GM18526 (cell line): ENCODE measurements around the gene SGMS1.

Source experiments
- POLR2A ChIP-seq: IDR thresholded peaks from 3 replicates; pipeline ENCODE4 v1.6.1; 2011; ENCODE audit not compliant: insufficient read length; ENCODE audit errors: extremely low read depth

SGMS1 gene

DNA sequence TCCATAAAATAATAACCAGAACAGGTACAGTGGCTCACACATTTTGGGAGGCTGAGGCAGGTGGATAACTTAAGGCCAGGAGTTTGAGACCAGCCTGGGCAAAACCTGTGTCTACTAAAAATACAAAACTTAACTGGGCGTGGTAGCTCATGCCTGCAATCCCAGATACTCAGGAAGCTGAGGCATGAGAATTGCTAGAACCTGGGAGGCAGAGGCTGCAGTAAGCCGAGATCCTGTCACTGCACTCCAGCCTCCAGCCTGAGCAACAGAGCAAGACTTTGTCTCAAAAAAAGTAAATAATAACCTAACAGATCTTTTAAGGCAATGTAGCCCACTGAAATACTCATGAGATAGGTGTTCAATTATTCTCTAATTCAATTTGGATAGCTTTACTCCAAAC, 265.3 kb downstream of the SGMS1 start:
- TF ChIP-seq POLR2A: no peak

DNA sequence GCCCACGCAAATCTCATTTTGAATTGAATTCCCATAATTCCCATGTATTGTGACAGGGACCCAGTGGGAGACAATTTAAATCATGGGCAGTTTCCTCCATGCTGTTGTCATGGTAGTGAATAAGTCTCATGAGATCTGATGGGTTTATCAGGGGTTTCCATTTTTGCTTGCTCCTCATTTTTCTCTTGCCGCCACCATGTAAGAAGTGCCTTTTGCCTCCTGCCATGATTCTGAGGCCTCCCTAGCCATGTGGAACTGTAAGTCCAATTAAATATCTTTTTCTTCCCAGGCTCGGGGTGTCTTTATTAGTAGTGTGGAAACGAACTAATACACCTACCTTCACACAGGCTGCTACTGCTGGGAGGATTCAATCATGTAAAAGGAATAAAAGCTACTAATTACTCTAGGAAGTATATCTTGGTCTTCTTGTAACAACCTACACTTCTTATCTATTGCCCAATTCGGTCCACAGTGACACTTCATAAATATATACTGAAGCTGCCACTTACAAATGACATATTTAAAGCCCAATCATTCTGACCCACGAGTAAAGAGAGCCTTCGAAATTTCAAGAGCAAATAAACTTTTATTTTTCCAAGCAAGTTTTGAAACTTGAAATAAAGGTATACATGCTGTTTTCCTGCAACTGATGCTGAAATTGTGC, 272.1 kb downstream of the SGMS1 start:
- no peak for TF ChIP-seq POLR2A

DNA sequence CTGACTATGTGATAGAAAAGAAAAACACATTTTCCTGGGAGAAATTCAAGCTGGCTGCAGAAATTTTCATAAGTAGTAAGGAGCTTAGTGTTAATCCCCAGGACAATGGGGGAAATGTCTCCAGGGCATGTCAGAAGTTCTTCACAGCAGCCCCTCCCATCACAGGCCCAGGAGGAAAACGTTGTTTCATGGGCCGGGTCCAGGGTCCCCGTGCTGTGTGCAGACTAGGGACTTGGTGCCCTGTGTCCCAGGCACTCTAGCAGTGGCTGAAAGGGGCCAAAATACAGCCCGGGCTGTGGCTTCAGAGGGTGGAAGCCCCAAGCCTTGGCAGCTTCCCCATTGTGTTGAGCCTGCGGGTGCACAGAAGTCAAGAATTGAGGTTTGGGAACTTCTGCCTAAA, 273.4 kb downstream of the SGMS1 start:
- no peak for TF ChIP-seq POLR2A

DNA sequence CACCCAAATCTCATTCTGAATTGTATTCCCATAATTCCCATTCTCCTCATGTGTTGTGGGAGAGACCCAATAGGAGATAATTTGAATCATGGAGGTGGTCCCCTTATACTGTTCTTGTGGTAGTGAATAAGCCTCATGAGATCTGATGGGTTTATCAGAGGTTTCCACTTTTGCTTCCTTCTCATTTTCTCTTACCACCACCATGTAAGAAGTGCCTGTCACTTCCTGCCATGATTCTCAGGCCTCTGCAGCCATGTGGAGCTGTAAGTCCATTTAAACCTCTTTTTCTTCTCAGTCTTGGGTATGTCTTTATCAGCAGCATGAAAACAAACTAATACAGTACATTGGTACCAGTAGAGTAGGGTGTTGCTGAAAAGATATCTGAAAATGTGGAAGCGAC, 274.2 kb downstream of the SGMS1 start:
- no peak for TF ChIP-seq POLR2A

DNA sequence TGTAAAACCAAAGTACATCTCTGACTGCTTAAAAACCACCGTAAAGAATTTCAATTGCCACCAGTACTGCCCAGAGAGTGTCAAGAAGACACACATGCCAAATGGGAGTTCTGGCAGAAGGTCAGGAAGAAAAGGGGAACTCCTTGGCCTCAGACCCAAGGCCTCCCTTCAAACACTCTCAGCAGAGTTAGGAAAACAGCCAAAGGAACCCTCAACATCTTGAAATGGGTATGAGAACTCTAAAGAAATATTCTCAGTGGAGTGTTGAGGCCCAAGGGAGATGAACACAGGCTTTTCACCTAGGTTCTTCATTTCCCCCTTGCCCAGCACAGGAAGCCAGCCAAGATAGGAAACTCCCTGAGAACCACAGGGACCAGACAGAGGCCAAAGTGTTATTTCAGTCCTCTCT, 276.4 kb downstream of the SGMS1 start:
- TF ChIP-seq POLR2A: no peak

DNA sequence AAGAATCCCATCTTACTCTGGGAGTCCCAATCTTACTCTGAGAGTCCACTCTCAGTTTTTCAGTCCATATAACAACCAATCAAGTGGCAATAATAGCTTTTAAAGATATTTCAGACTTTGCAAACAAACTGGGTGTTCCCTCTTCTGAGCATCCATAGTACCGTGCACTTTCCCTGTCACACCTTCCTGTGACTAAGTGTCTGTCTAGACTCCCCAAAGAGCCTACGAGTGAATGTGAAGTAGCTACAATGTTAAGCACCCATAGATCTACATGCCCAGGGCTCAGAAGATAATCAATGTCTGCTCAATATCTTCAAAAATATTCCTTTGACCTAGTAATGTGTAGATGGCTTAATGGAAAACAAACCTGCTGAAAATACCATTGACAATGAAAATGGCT, 276.8 kb downstream of the SGMS1 start:
- TF ChIP-seq POLR2A: no peak

DNA sequence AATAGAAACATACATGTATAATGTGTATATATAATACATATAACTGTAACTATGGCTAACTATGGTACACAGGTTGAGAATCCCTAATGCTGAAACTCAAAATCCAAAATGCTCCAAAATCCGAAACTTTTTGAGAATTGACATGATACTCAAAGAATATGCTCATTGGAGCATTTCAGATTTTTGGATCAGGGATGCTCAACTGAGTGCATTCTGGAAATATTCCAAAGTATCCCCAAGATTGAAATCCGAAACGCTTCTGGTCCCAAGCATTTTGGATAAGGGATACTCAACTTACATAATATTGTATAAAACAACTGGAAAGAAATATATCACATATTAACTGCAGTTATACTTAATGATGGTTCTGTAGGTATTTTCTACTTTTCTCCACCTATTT, 278.2 kb downstream of the SGMS1 start:
- TF ChIP-seq POLR2A: no peak

DNA sequence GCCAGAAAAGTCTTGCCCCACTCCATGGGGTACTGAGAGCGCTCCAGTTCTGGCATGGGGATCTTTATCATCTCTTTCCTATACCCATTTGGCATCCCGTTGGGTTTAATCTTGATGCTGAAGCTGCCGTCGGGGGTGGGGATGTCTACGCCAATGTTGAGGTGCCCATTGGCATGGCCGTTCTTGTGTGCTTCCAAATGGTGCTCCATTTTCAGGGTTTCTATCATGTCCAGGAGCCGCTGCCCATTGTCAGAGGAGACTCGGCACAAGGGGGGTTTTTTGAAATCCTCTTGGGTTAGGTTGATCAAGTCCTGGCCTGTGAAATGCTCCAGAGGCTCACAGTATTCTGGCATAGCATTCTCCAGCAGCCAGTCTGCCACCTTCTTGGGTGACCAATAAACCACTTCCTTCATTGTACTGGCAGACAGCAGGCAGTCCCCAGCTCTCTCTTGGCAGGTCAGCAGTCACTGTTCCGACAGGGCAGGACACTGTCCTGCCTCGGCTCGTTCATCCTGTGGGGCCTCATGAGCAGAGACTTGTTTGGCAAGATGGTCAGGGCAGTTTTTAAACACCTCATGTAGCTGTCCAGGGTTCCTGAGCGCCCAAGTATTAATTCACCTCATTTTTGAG, 279.9 kb downstream of the SGMS1 start:
- no peak for TF ChIP-seq POLR2A

DNA sequence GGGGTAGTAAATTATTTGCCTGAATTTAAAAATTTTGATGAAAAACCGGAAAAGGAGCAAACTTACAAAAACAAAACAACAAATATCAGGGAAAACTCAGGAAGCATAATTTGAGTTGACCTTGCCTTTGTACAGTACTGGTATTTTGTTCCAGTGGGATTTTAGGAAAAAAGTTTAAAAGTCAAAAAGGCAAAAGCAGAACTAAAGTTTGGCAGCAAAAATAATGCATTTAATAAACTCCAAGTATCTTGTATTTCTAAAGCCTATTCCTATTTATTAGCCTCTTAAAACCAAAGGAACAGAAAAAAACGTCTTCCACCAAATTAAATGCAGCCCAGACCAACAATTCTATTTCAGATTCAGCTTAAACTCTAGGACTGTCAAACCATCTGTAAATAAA, 281.8 kb downstream of the SGMS1 start:
- no peak for TF ChIP-seq POLR2A

DNA sequence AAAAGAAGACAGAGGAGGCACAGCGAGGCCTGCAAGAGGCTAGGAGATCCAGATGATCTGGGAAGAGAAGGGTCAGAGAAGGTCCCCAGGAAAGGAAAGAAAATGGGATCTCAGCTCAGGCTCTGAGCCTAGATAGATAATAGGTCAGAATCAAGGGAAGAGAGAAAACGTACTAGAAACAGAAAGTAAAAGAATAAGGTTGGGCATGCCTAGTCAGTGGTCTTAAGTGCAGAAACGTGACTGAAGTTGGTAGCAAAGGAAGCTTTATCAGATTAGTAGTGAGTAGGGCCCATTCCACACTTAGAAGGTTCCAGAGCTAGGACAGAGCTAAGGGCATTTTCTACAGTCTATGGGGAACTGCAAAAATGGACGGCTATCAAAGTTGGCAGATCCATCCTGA, 287.6 kb downstream of the SGMS1 start:
- no peak for TF ChIP-seq POLR2A

DNA sequence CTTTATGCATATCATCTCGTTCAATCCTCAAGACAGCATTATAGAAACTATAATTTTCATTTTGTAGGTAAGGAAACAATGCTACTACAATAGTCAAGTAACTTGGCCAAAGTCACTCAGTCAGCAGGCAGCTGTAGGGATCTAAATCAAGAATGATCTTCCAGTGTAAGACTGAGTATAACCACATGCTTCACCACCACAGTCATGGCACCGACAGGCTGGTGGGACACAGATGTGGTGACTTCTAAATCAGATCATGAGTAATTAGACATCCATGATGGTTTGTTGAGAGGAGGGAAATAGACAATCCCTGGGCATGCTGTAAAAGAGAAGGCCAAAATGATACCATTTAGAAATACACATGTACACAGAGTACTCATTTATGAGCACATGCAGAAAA, 288.4 kb downstream of the SGMS1 start:
- no peak for TF ChIP-seq POLR2A

DNA sequence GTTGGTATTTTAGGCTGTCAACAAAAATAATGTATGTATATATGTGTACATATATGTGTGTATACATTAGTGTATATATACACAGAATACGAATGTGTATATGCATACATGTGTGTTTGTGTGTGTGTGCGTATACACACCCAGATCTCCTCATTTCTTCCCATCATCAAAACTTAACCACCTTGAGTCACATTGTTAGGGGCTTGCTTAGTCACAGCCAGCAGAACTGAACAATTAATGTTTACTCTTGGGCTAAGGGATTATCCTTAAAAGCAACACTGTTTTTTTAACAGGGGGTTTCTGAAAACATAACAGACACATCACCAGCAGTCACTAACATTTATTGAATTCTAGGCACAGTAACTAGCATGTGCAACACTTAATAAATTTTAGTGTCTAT, 289.5 kb downstream of the SGMS1 start:
- no peak for TF ChIP-seq POLR2A

DNA sequence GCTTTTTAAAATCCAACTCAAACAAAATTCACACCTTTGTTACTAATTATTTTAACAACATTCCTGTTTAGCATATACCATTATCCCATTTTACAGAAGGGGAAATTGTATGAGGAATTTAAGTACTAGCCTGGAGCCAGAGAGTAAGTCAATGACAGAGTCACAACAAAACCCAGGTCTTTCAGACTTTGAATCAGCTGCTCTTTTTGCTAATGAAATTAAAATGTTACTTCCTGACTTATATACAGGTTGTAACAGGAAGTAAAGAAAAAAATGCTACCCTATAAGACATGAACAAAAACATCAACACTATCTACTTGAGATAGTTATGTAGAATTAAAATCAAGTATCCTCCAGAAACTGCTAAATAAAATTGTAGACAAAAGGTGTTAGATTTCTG, 289.9 kb downstream of the SGMS1 start:
- no peak for TF ChIP-seq POLR2A

DNA sequence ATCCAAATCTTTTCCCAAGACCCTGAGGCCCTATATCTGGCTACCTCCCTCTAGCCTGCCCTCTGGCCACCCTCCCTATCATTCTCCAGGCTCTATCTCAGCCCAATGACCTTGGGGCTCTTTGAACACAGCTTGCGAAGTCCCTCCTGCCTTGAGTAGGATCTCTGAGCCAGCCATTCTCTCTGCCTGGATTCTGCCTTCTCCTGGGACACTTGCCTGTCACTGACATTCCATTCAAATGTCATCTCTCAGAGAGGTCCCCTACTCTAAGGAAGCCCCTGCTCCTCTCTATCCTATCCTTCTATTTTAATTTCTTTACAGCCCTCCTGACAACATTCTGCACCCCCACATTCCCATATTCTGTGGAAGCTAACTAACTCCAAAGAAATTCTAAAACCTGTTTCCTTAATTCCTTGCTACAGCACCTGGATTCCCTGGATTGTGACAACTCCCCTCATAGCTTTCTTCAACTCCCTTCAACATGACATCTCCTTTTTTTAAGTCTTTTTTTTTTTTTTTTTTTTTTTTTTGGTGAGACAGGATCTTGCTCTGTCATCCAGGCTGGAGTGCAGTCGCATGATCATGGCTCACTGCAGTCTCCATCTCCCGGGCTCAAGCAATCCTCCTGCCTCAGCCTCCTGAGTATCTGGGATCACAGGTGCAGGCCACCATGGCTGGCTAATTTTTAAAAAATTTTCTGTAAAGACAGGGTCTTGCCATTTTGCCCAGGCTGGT, 291.5 kb downstream of the SGMS1 start:
- TF ChIP-seq POLR2A: no peak

DNA sequence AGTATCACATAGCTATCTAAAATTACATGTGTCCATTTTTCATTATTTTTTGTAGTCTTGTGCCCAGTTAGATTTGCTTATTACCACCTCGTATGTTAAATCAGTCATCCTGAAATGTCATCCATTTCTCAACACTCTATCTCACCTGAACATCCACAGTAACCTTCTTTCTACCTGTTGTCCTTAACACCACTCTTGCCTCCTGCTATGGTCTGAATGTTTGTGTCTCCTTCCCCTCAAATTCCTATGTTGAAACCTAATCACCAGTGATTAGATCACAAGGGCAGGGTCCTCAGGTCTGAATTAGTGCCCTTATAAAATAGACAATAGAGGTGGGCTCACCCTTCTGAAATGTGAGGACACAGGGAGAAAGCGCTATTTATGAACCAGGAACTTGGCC, 292.3 kb downstream of the SGMS1 start:
- no peak for TF ChIP-seq POLR2A

DNA sequence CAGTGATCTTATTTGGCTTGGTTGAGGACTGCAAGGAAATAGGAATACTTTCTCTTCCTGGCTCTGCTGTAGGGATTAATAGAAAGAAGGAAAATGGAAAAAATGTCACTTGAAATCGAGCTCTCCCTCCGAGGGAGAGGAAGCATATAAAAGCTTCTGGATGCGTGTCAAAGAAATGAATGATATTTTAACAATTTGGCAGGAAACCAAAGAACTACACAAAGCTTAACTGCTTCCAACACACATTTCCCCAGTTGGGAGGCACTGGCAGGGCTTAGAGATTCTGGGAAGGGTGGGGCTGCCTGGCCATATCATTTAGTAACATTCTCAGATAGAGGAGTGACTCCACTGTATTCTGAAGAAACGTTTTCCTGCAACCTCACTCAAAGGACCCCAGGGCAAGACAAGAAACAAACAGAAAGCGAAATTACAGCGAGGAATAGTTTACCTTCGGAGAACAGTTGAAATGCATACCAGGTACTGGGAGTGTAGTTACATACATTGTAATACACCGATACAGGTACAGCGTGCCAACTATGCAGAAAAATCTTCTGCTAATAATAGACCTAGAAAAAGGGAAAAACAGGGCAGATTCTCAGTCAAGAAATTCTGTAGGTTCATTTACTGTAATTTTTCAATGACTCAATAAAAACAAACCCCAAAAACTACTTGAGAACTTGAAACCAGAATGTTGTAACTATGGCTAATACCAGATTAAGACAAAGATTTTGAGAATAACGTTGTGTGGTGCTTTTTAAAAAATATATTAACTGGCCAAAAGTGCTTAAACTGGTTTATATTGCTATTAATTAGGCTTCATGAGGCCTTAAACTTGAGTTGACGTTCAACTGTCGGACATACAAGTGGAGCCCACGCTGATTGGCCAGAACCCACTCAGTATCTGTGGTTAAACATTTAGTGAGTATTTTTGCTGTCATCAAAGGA, 296.7 kb downstream of the SGMS1 start:
- TF ChIP-seq POLR2A: no peak

DNA sequence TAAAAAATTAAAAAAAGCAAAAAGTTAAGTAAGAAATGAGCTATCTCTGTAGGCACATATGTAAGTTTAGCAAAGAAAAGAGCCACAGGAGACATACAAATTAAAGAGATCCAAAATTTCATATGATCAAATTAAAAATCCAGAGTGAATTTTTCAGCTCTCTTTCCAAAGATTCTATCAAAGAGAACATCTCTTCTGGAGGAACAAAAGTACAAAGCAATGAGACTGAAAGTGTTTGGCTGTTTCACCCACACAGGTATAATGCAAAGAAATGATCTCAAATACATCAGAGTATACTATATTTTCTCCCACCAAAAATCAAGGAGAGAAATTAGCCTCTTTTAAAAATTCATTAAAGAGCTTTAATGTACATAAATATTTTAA, 297.6 kb downstream of the SGMS1 start:
- no peak for TF ChIP-seq POLR2A
